ENCODE measurements around the gene USH2A. TPM values are rescaled to one million over a fixed set of nuclear protein-coding genes. Genes with fewer than 3 reads are reported as not detected.

Gene USH2A, protein sequence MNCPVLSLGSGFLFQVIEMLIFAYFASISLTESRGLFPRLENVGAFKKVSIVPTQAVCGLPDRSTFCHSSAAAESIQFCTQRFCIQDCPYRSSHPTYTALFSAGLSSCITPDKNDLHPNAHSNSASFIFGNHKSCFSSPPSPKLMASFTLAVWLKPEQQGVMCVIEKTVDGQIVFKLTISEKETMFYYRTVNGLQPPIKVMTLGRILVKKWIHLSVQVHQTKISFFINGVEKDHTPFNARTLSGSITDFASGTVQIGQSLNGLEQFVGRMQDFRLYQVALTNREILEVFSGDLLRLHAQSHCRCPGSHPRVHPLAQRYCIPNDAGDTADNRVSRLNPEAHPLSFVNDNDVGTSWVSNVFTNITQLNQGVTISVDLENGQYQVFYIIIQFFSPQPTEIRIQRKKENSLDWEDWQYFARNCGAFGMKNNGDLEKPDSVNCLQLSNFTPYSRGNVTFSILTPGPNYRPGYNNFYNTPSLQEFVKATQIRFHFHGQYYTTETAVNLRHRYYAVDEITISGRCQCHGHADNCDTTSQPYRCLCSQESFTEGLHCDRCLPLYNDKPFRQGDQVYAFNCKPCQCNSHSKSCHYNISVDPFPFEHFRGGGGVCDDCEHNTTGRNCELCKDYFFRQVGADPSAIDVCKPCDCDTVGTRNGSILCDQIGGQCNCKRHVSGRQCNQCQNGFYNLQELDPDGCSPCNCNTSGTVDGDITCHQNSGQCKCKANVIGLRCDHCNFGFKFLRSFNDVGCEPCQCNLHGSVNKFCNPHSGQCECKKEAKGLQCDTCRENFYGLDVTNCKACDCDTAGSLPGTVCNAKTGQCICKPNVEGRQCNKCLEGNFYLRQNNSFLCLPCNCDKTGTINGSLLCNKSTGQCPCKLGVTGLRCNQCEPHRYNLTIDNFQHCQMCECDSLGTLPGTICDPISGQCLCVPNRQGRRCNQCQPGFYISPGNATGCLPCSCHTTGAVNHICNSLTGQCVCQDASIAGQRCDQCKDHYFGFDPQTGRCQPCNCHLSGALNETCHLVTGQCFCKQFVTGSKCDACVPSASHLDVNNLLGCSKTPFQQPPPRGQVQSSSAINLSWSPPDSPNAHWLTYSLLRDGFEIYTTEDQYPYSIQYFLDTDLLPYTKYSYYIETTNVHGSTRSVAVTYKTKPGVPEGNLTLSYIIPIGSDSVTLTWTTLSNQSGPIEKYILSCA (N-terminal part only)
- total RNA-seq = not detected in 2 replicates

DNA sequence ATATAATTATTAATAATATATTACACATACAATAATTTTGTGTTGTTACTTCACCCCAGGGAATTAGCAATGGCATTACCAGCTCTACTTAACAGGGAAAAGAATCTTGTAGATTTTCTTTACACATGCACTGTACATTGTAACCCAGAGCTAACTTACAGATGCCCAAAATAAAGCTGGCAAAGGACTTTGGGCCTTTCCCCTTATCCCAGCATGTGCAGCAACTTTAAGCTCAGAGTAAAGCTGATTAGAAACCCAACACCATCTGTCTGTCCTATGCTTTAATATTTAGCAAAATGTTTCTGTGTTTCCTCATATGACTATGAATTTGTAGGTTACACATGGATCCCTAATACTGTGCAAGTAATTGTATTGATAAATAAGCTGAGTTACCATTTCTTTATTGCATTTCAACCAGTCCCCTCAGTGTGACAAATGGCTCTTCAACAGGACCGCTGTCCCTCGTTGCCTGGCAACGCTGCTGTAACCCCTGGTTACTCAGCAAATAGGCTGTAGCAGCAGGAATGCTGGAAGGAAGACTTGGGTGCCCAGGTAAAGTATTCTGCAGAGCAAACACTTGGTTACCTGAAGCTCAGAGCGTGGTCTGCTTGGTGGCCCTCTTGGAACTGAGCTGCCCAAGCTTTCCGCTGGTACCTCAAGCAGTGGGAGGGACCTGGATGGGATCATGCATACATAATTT lies at the start of gene USH2A:
TSS of gene USH2A (minus strand) at position 628 of the 700 bp plus-strand sequence. CDS start 1,112 bp downstream, outside the sequence.
- Mint-ChIP-seq H3K27me3 (ENCODE audit: insufficient read depth) (no peaks in the 10 kb centered on the region), H3K36me3 (ENCODE audit: low read depth) (no peaks in the 10 kb centered on the region), H3K4me1 (ENCODE audit: low read depth) (no peaks in the 10 kb centered on the region), H3K4me3 (no peak within 1 kb of the TSS), H3K9me3 (no peaks in the 10 kb centered on the region), H3K27ac (no peak within 1 kb of the TSS)
- DNase-seq (ENCODE audit: low spot score) = no peak
- intact Hi-C loops (cut with micrococcal nuclease) = no loop called here

DNA sequence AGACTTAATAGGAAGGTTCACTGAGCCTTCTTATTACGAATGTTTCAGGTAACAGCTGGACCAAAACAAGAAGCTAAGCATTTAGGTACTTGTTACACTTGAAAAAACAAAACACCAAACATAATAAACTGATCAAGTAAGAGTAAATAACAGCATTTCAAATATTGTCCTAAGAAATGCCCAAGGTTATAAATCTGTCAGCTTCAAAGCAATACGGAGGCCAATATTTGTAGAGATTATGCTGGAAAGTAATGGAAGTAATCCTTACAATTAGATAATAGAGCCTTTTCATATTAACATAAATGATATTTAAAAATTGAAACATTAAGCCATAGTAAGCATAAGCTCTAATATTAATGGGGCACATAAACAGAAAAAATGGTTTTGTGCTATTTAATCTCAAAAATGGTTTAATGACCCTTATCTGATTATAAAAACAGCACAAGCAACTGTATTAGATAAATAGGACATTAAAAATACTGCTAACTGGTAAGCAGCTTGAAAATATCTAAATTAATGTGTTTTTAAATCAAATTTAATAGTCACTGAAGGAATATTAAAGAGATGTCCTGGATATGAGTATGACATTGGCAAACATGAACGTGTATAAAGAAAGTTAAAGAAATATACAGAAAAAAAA lies 43.0 kb upstream of the USH2A start:
- no peak overlapping the region for H3K4me3 Mint-ChIP-seq
- no peaks in the 10 kb centered on the region for H3K27me3 Mint-ChIP-seq (ENCODE audit: insufficient read depth)
- H3K27ac Mint-ChIP-seq = no peak overlapping the region
- peaks cover 2% of the 10 kb centered on the region for H3K9me3 Mint-ChIP-seq
- H3K36me3 Mint-ChIP-seq (ENCODE audit: low read depth) = no peaks in the 10 kb centered on the region
- DNase-seq (ENCODE audit: low spot score) = no peak
- H3K4me1 Mint-ChIP-seq (ENCODE audit: low read depth) = no peaks in the 10 kb centered on the region
- intact Hi-C loops (cut with micrococcal nuclease) = no loop called here

DNA sequence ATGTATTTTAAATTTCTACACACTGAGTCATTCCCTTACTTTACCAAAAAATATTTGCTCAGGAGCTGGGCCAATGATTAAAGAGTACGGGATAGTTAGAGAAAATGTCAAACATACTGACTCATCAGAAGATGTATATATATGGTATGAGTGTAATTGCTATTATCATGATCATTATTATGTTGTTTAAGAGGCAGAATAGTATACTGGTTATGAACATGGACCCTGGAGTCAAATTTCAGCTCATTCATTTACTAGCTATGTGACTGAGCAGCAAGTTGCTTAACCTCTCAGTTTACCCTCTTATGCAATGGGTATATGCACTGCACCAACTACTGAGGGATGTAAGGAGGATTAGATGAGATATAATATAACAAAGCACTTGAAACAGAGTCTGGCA lies 41.2 kb upstream of the USH2A start:
- no peaks in the 10 kb centered on the region for H3K27me3 Mint-ChIP-seq (ENCODE audit: insufficient read depth)
- H3K27ac Mint-ChIP-seq = no peak overlapping the region
- no peak overlapping the region for H3K4me3 Mint-ChIP-seq
- H3K36me3 Mint-ChIP-seq (ENCODE audit: low read depth) = no peaks in the 10 kb centered on the region
- no peaks in the 10 kb centered on the region for H3K4me1 Mint-ChIP-seq (ENCODE audit: low read depth)
- intact Hi-C loops (cut with micrococcal nuclease) = no loop called here
- DNase-seq (ENCODE audit: low spot score) = no peak
- H3K9me3 Mint-ChIP-seq = peaks cover 2% of the 10 kb centered on the region

DNA sequence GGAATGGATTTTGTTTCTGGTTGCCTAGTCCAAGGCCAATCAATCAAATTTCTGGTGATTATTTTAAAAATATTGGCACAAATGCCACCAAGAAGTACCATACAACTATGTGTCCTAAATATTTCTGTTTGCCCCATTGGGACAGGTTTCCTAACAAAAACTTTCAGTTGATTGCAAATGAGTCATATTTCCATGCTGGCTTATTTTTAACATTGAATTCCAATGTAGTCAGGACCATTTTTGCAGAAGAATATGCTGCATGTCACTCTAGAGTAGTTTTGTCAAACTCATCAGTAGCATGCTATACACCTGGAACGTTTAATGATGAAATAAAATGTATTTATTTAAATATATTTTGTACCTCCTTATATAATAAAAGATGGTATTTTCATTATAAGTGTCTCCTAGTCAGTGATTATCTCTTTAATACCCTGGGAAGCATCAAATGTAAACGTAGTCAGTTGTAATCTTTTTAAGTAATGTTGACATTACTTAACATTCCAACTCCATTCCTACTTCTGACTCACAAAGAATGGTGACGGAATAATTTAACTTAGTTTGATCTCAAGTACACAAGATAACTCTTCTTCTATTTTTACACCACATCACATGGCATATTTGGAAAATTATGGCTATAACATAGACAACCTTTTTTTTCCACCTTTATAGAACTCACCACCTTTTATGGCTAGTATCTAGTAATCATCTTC lies 39.0 kb upstream of the USH2A start:
- no peaks in the 10 kb centered on the region for H3K36me3 Mint-ChIP-seq (ENCODE audit: low read depth)
- no peak overlapping the region for H3K4me3 Mint-ChIP-seq
- no peak for DNase-seq (ENCODE audit: low spot score)
- no peak overlapping the region for H3K27ac Mint-ChIP-seq
- intact Hi-C loops (cut with micrococcal nuclease) = no loop called here
- no peaks in the 10 kb centered on the region for H3K4me1 Mint-ChIP-seq (ENCODE audit: low read depth)
- H3K9me3 Mint-ChIP-seq = peaks cover 2% of the 10 kb centered on the region
- no peaks in the 10 kb centered on the region for H3K27me3 Mint-ChIP-seq (ENCODE audit: insufficient read depth)

DNA sequence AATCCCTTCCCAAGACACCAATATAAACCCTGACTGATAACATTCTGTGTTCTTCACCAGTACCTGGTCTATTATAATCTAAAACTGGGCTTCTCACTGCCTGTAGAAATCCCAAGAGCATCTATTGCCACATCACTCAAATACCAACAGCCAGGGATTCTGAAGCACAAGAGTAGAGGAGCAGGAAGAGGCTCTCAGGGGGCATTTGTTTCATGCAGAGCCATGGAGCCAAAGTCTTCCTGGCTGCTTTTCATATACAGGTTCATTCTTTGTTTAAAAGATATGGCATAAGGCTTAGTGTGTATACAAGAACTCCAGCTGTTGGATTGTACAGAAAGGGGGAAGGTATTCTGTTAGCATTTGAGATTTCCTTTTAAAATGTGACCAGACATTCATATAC lies 38.2 kb upstream of the USH2A start:
- Mint-ChIP-seq H3K4me3 (no peak overlapping the region), H3K27ac (no peak overlapping the region), H3K36me3 (ENCODE audit: low read depth) (no peaks in the 10 kb centered on the region), H3K27me3 (ENCODE audit: insufficient read depth) (no peaks in the 10 kb centered on the region), H3K4me1 (ENCODE audit: low read depth) (no peaks in the 10 kb centered on the region), H3K9me3 (no peaks in the 10 kb centered on the region)
- no peak for DNase-seq (ENCODE audit: low spot score)
- intact Hi-C loops (cut with micrococcal nuclease) = no loop called here

DNA sequence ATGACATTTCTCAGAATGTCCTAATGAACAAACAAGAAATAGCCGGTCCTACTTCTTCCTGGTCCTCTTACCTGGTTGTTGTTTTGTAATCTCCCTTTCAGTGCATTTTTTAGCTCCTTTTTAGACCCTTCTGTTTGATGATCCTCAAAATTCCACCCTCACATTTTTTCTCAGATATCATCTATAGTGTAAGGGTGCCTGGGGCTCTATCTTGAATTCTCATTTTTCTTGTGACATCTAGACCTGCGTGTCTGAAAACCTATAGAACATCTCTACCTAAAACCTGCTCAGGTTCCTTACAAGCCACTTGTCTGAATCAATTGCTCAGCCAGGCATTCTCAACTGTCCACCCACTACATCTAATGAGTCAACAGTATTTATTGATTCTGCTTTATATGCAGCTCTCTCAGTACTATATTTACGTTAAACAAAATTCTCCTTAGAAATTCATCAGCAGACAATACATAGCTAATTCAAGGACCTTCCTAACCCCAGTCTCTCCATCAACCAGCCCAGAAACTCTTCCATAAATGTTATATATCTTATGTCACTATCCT lies 36.5 kb upstream of the USH2A start:
- H3K36me3 Mint-ChIP-seq (ENCODE audit: low read depth) = no peaks in the 10 kb centered on the region
- intact Hi-C loops (cut with micrococcal nuclease) = no loop called here
- H3K4me3 Mint-ChIP-seq = no peak overlapping the region
- H3K4me1 Mint-ChIP-seq (ENCODE audit: low read depth) = no peaks in the 10 kb centered on the region
- H3K27me3 Mint-ChIP-seq (ENCODE audit: insufficient read depth) = no peaks in the 10 kb centered on the region
- H3K9me3 Mint-ChIP-seq = no peaks in the 10 kb centered on the region
- no peak overlapping the region for H3K27ac Mint-ChIP-seq
- DNase-seq (ENCODE audit: low spot score) = no peak

DNA sequence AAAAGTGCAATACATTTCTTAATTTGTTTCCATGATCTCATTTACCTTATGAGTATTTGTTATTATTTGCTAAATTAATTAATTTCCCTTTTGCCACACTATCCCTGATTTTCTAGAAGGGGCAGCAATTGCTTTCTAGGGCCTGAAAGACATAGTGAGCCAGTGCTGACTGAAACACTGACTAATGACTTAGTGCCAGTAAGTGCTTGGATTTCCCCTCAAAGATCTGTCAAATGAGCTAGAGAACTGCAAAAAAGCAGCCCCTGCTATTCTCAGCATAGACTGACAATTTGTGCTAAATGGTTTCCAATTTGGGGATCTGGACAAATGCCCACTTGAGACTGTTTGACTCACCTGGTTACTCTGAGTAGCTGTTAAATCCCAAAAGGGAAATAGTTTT lies 35.6 kb upstream of the USH2A start:
- Mint-ChIP-seq H3K36me3 (ENCODE audit: low read depth) (no peaks in the 10 kb centered on the region), H3K4me3 (no peak overlapping the region), H3K27me3 (ENCODE audit: insufficient read depth) (no peaks in the 10 kb centered on the region), H3K9me3 (peaks cover 5% of the 10 kb centered on the region), H3K4me1 (ENCODE audit: low read depth) (no peaks in the 10 kb centered on the region), H3K27ac (no peak overlapping the region)
- intact Hi-C loops (cut with micrococcal nuclease) = no loop called here
- no peak for DNase-seq (ENCODE audit: low spot score)

DNA sequence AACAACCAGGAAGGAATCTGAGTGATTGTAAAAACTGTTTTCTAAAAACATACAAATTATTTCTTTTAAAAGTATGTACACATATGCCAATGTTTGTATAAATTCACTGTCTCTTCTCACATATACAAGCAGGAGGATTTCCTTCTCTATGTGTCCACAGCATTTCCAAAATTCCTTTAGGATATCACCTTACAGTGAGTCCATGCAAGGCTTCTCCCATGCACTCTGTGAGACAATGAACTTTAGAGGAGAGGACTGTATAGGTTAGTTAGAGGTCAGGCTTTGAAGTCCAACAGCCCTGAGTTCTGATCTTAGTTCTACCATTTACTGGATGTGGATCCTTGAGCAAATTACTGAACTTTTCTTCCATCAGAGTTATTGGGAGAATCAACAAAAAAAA lies 34.1 kb upstream of the USH2A start:
- H3K36me3 Mint-ChIP-seq (ENCODE audit: low read depth) = no peaks in the 10 kb centered on the region
- H3K27me3 Mint-ChIP-seq (ENCODE audit: insufficient read depth) = no peaks in the 10 kb centered on the region
- no peak for DNase-seq (ENCODE audit: low spot score)
- no peak overlapping the region for H3K27ac Mint-ChIP-seq
- no peak overlapping the region for H3K4me3 Mint-ChIP-seq
- intact Hi-C loops (cut with micrococcal nuclease) = no loop called here
- H3K4me1 Mint-ChIP-seq (ENCODE audit: low read depth) = no peaks in the 10 kb centered on the region
- peaks cover 9% of the 10 kb centered on the region for H3K9me3 Mint-ChIP-seq

DNA sequence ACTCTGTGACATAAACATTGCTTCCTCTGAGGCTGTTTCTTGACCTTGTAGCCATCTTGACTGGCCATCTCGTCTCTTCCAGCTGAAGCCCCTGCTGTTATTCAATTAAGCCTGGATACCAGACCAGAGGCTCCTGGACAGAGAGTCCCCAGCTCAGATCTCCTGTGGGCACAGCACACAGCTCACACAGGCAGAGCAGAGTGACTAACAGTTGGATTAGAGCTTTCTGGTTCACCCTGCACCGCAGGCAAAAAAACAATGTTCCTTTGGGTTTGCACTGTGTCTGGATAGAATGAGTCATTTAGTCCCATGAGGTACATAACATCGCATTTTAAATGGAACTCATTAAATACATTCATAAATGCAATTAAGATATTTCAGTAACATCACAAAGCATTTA lies 33.4 kb upstream of the USH2A start:
- DNase-seq (ENCODE audit: low spot score) = no peak
- Mint-ChIP-seq H3K27me3 (ENCODE audit: insufficient read depth) (no peaks in the 10 kb centered on the region), H3K4me1 (ENCODE audit: low read depth) (no peaks in the 10 kb centered on the region), H3K4me3 (no peak overlapping the region), H3K9me3 (peaks cover 11% of the 10 kb centered on the region), H3K27ac (no peak overlapping the region), H3K36me3 (ENCODE audit: low read depth) (no peaks in the 10 kb centered on the region)
- intact Hi-C loops (cut with micrococcal nuclease) = no loop called here

DNA sequence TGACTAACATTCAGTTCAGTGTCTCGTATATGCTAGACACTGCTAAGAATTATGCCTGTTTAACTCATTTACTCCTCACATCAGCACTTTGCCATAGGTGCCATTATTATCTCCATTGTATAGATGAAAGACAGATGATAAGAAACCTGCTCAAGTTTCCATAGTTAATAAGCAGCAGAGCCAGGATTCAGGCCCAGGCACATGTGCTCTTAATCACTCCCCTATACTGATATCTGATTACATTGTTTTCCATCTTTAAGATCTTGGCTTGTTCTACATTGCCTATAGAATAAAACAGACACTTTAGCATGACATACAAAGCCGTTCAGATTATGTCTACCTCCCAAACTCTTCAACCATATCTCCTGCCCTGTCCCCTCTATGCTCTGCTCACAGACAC lies 30.5 kb upstream of the USH2A start:
- H3K4me3 Mint-ChIP-seq = no peak overlapping the region
- peaks cover 13% of the 10 kb centered on the region for H3K9me3 Mint-ChIP-seq
- DNase-seq (ENCODE audit: low spot score) = no peak
- H3K27ac Mint-ChIP-seq = no peak overlapping the region
- no peaks in the 10 kb centered on the region for H3K27me3 Mint-ChIP-seq (ENCODE audit: insufficient read depth)
- H3K36me3 Mint-ChIP-seq (ENCODE audit: low read depth) = no peaks in the 10 kb centered on the region
- no peaks in the 10 kb centered on the region for H3K4me1 Mint-ChIP-seq (ENCODE audit: low read depth)
- intact Hi-C loops (cut with micrococcal nuclease) = no loop called here

DNA sequence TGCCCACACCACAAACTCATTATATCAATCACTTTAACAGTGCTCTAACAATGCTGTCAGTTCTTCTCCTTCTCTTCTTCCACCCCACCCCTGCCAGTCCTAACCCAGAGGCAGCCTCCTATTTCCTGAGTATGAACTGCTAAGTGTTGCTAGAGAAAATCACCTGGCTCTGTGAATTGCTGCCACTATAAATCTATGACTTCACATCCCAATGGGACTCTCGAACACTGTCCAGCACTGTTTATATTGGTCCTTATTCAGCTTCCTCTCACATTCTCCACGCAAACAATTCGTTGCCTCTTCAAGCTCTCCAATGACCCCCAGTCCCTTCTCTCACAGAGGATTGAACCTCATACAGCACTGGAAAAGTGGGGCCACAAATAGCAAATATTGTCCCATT lies 27.0 kb upstream of the USH2A start:
- Mint-ChIP-seq H3K36me3 (ENCODE audit: low read depth) (no peaks in the 10 kb centered on the region), H3K9me3 (peaks cover 13% of the 10 kb centered on the region), H3K4me1 (ENCODE audit: low read depth) (no peaks in the 10 kb centered on the region), H3K4me3 (no peak overlapping the region), H3K27me3 (ENCODE audit: insufficient read depth) (no peaks in the 10 kb centered on the region), H3K27ac (no peak overlapping the region)
- intact Hi-C loops (cut with micrococcal nuclease) = no loop called here
- no peak for DNase-seq (ENCODE audit: low spot score)

All from activated T-helper 1 cell treated with anti-CD3 and anti-CD28 coated beads, Interleukin-12 subunit alpha, Interleukin-12 subunit beta, Interleukin-2, Interleukin-4 antibody, amounts not matched to agents 30 ng/mL and 10 ng/mL and 1 ng/mL, durations not matched to agents 14 hours and 24 hours and 36 hours (primary cell).